HG03342 (cell line): ENCODE data around the gene FUNDC1.

ENCODE experiments used
- ATAC-seq: cut with Tn5 transposase; IDR thresholded peaks from one replicate; pipeline ENCODE4 v1.9.1; 2021; ENCODE audit warnings: mild to moderate bottlenecking, moderate library complexity; ENCODE audit not compliant: unreplicated experiment

FUNDC1 gene

GRCh38 chrX:44482575-44482974, 60.1 kb downstream of the FUNDC1 start:
- ATAC-seq, result no peak

GRCh38 chrX:44480591-44480990, 62.1 kb downstream of the FUNDC1 start:
- ATAC-seq, result no peak

- no peak for ATAC-seq
These were observed 68.2 kb downstream of the FUNDC1 start for GRCh38 chrX:44474410-44474809.
